Keratinocyte (primary cell): ENCODE measurements around the gene SUOX.
"Not testable (repeated sequence)": the region's sequence is repeated elsewhere in the genome, so short reads cannot be mapped to it uniquely, and the experiment has no call there.

ENCODE experiments used
- EZH2 ChIP-seq: IDR thresholded peaks from one replicate; pipeline ENCODE4 v1.6.1; 2012; ENCODE audit warnings: inconsistent platforms, mild to moderate bottlenecking, low read length, moderate library complexity
- TF ChIP-seq, protein P1 (sequence below), 3 experiments: IDR thresholded peaks in 1 of 3; conservative IDR thresholded peaks in 1 of 3; optimal IDR thresholded peaks in 1 of 3; 2 replicates in 2 of 3; 3 replicates in 1 of 3; pipeline versions ENCODE3 to v1.5.1; 2011; ENCODE audit warnings: low read length in 3 of 3, mild to moderate bottlenecking in 3 of 3, moderate library complexity in 2 of 3, control low read depth in 1 of 3, inconsistent platforms in 1 of 3; ENCODE audit not compliant: insufficient read depth in 2 of 3; ENCODE audit errors: extremely low read depth in 1 of 3

DNA sequence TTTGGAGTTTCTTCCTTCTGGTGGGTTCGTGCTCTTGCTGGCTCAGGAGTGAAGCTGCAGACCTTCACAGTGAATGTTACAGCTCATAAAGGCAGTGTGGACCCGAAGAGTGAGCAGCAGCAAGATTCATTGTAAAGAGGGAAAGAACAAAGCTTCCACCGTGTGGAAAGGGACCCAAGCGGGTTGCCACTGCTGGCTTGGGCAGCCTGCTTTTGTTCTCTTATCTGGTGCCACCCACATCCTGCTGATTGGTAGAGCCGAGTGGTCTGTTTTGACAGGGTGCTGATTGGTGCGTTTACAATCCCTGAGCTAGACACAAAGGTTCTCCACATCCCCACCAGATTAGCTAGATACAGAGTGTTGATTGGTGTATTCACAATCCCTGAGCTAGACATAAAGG lies 2.4 kb downstream of the SUOX start:
- TF ChIP-seq, protein P1, sequence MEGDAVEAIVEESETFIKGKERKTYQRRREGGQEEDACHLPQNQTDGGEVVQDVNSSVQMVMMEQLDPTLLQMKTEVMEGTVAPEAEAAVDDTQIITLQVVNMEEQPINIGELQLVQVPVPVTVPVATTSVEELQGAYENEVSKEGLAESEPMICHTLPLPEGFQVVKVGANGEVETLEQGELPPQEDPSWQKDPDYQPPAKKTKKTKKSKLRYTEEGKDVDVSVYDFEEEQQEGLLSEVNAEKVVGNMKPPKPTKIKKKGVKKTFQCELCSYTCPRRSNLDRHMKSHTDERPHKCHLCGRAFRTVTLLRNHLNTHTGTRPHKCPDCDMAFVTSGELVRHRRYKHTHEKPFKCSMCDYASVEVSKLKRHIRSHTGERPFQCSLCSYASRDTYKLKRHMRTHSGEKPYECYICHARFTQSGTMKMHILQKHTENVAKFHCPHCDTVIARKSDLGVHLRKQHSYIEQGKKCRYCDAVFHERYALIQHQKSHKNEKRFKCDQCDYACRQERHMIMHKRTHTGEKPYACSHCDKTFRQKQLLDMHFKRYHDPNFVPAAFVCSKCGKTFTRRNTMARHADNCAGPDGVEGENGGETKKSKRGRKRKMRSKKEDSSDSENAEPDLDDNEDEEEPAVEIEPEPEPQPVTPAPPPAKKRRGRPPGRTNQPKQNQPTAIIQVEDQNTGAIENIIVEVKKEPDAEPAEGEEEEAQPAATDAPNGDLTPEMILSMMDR (optimal IDR thresholded peaks at IDR 0.05 in 1 of 3, IDR thresholded peaks at IDR 0.05 in 1 of 3, conservative IDR thresholded peaks at IDR 0.05 in 1 of 3; ENCODE audit: extremely low read depth in 1 of 3, insufficient read depth in 2 of 3, low read length in 3 of 3): not testable (repeated sequence)
- TF ChIP-seq EZH2: not testable (repeated sequence)
